NCI-H128 (cell line): ENCODE results near the gene SKAP1.
"Not testable (repeated sequence)": the region's sequence is repeated elsewhere in the genome, so short reads cannot be mapped to it uniquely, and the experiment has no call there.

Experiments used
- DNase-seq: peaks from one replicate; lab custom pipeline; 2025; ENCODE audit not compliant: unreplicated experiment; lab: John Stamatoyannopoulos, UW

Gene SKAP1

GRCh38 chr17:48449335-48449734 is 19.3 kb upstream of the SKAP1 start:
- not testable (repeated sequence) for DNase-seq

GRCh38 chr17:48445248-48445620 is 15.2 kb upstream of the SKAP1 start:
- no peak for DNase-seq

GRCh38 chr17:48444516-48445247 is 14.7 kb upstream of the SKAP1 start:
- no peak for DNase-seq

GRCh38 chr17:48443712-48444111 is 13.7 kb upstream of the SKAP1 start:
- no peak for DNase-seq

GRCh38 chr17:48442819-48443218 is 12.8 kb upstream of the SKAP1 start:
- DNase-seq = no peak

GRCh38 chr17:48441862-48442261 is 11.8 kb upstream of the SKAP1 start:
- no peak for DNase-seq

- no peak for DNase-seq
Measured at GRCh38 chr17:48441231-48441711, 11.3 kb upstream of the SKAP1 start.

- DNase-seq = no peak
Measured at GRCh38 chr17:48440669-48441068, 10.7 kb upstream of the SKAP1 start.

GRCh38 chr17:48439875-48440505 is 10.0 kb upstream of the SKAP1 start:
- no peak for DNase-seq

GRCh38 chr17:48439110-48439850 is 9.3 kb upstream of the SKAP1 start:
- DNase-seq = no peak

- no peak for DNase-seq
Measured at GRCh38 chr17:48438516-48439061, 8.6 kb upstream of the SKAP1 start.

GRCh38 chr17:48433896-48434295 is 3.9 kb upstream of the SKAP1 start:
- DNase-seq = no peak

GRCh38 chr17:48432820-48433775 is 3.1 kb upstream of the SKAP1 start:
- DNase-seq = no peak

GRCh38 chr17:48429156-48429555 is 858 bp downstream of the SKAP1 start:
- DNase-seq = no peak

GRCh38 chr17:48427598-48427997 is 2.4 kb downstream of the SKAP1 start:
- DNase-seq = no peak

- DNase-seq = no peak
Measured at GRCh38 chr17:48426761-48427500, 3.1 kb downstream of the SKAP1 start.

GRCh38 chr17:48426019-48426665 is 3.9 kb downstream of the SKAP1 start:
- DNase-seq = no peak

- DNase-seq = not testable (repeated sequence)
Measured at GRCh38 chr17:48422060-48422459, 8.0 kb downstream of the SKAP1 start.

GRCh38 chr17:48420823-48421222 is 9.2 kb downstream of the SKAP1 start:
- DNase-seq = no peak
